ENCODE data around the gene RBM41.
"Not testable (repeated sequence)": the region's sequence is repeated elsewhere in the genome, so short reads cannot be mapped to it uniquely, and the experiment has no call there.

Gene RBM41

GRCh38 chrX:107118322-107119147, at the start of gene RBM41:
Gene RBM41, minus strand, starts transcription at chrX:107118822. Its CDS starts 49 bp downstream, at chrX:107118773.
- DNase-seq (ENCODE audit: low spot score): peak; percentile 81

- DNase-seq (ENCODE audit: low spot score): no peak
Observed at GRCh38 chrX:107168257-107168656, 49.6 kb upstream of the RBM41 start.

GRCh38 chrX:107167163-107167921, 48.7 kb upstream of the RBM41 start:
- no peak for DNase-seq (ENCODE audit: low spot score)

GRCh38 chrX:107157618-107158017, 39.0 kb upstream of the RBM41 start:
- not testable (repeated sequence) for DNase-seq (ENCODE audit: low spot score)

- DNase-seq (ENCODE audit: low spot score): not testable (repeated sequence)
Observed at GRCh38 chrX:107155621-107156430, 37.2 kb upstream of the RBM41 start.

GRCh38 chrX:107154787-107155620, 36.4 kb upstream of the RBM41 start:
- DNase-seq (ENCODE audit: low spot score): peak; percentile 73

- no peak for DNase-seq (ENCODE audit: low spot score)
Observed at GRCh38 chrX:107153005-107153404, 34.4 kb upstream of the RBM41 start.

- no peak for DNase-seq (ENCODE audit: low spot score)
Observed at GRCh38 chrX:107146670-107147069, 28.0 kb upstream of the RBM41 start.

- no peak for DNase-seq (ENCODE audit: low spot score)
Observed at GRCh38 chrX:107135965-107136307, 17.3 kb upstream of the RBM41 start.

GRCh38 chrX:107135049-107135964, 16.7 kb upstream of the RBM41 start:
- DNase-seq (ENCODE audit: low spot score): peak; percentile 81

- no peak for DNase-seq (ENCODE audit: low spot score)
Observed at GRCh38 chrX:107123750-107124149, 5.1 kb upstream of the RBM41 start.

GRCh38 chrX:107119283-107119682, 661 bp upstream of the RBM41 start:
- DNase-seq (ENCODE audit: low spot score): no peak

GRCh38 chrX:107117993-107118321, 665 bp downstream of the RBM41 start:
- DNase-seq (ENCODE audit: low spot score): peak; percentile 1

GRCh38 chrX:107107459-107107858, 11.2 kb downstream of the RBM41 start:
- DNase-seq (ENCODE audit: low spot score): no peak

GRCh38 chrX:107102980-107103379, 15.6 kb downstream of the RBM41 start:
- DNase-seq (ENCODE audit: low spot score): no peak

GRCh38 chrX:107076158-107076557, 42.5 kb downstream of the RBM41 start:
- DNase-seq (ENCODE audit: low spot score): no peak

GRCh38 chrX:107057731-107058130, 60.9 kb downstream of the RBM41 start:
- DNase-seq (ENCODE audit: low spot score): not testable (repeated sequence)

- DNase-seq (ENCODE audit: low spot score): no peak
Observed at GRCh38 chrX:107054978-107055377, 63.6 kb downstream of the RBM41 start.

- no peak for DNase-seq (ENCODE audit: low spot score)
Observed at GRCh38 chrX:107050195-107050709, 68.4 kb downstream of the RBM41 start.

GRCh38 chrX:107047622-107048021, 71.0 kb downstream of the RBM41 start:
- DNase-seq (ENCODE audit: low spot score): no peak

Data from SW480 (cell line).